Small intestine (tissue), 7 donors: ENCODE results near the gene TSPAN9. TPM values are rescaled to one million over a fixed set of nuclear protein-coding genes. Genes with fewer than 3 reads are reported as not detected.

Experiments
- DNase-seq, 2 donors: peaks; one replicate each; pipeline versions ENCODE4 v3.0.0 to v3.0.0-alpha.2; 2013
- FAIRE-seq: peaks from 2 replicates; lab custom pipeline; 2012; peaks lifted over from hg19 to GRCh38; lab: Jason Lieb, UNC
- H3K27ac ChIP-seq, 3 donors: one replicate each; pipeline ENCODE4 v1.5.1; 2013; ENCODE audit warnings: low read length in 2 of 3, mild to moderate bottlenecking in 2 of 3, control low read depth in 1 of 3, inconsistent platforms in 1 of 3, low read depth in 1 of 3, moderate library complexity in 1 of 3
- H3K27me3 ChIP-seq, 3 donors: one replicate each; pipeline ENCODE4 v1.6.1; 2013; ENCODE audit warnings: low read length in 3 of 3, inconsistent platforms in 1 of 3; ENCODE audit not compliant: control insufficient read depth in 3 of 3, insufficient read depth in 3 of 3
- H3K36me3 ChIP-seq, 3 donors: one replicate each; pipeline ENCODE4 v1.6.1; 2013; ENCODE audit warnings: low read length in 3 of 3, inconsistent platforms in 1 of 3, low read depth in 1 of 3, mild to moderate bottlenecking in 1 of 3, moderate library complexity in 1 of 3; ENCODE audit not compliant: control insufficient read depth in 3 of 3, insufficient read depth in 2 of 3
- H3K4me1 ChIP-seq, 3 donors: one replicate each; pipeline ENCODE4 v1.6.1; 2013; ENCODE audit warnings: low read length in 2 of 3, inconsistent platforms in 1 of 3, low read depth in 1 of 3, mild to moderate bottlenecking in 1 of 3, moderate library complexity in 1 of 3; ENCODE audit not compliant: control insufficient read depth in 3 of 3, insufficient read depth in 2 of 3
- H3K4me3 ChIP-seq, 3 donors: one replicate each; pipeline ENCODE4 v1.5.1; 2013; ENCODE audit warnings: low read length in 3 of 3, control low read depth in 1 of 3, inconsistent platforms in 1 of 3, low read depth in 1 of 3, mild to moderate bottlenecking in 1 of 3, moderate library complexity in 1 of 3
- H3K9me3 ChIP-seq, 2 donors: one replicate each; pipeline ENCODE4 v1.6.1; 2013; ENCODE audit warnings: low read depth in 1 of 2, low read length in 1 of 2; ENCODE audit not compliant: control insufficient read depth in 2 of 2, insufficient read depth in 1 of 2
- WGBS, 3 donors: extraction: QIAGEN DNeasy Blood & Tissue Kit; methylation state at CpG; one replicate each; pipeline ENCODE4 v1.1.7; 2013; 5-methylcytosine and 5-hydroxymethylcytosine counted together
- polyA plus RNA-seq, 4 donors: library from polyadenylated mRNA; stranded (reverse) in 3 of 4; unstranded in 1 of 4; fragments of 200-250 nt in 3 of 4; fragments of 120-200 nt in 1 of 4; gene quantifications; one replicate each; pipeline versions ENCODE4 v1.2.1 to v1.2.3, GENCODE V29; 2013
- donor health status: healthy with polysubstance abuse.
- donor health status: control.
- donor health status: control.
- donor health status: Bipolar disorder and iron deficiency.
- donor health status: healthy.

The TSPAN9 gene
- polyA plus RNA-seq, 4 donors: 1.3 to 25.5 (median 12.8) TPM

DNA sequence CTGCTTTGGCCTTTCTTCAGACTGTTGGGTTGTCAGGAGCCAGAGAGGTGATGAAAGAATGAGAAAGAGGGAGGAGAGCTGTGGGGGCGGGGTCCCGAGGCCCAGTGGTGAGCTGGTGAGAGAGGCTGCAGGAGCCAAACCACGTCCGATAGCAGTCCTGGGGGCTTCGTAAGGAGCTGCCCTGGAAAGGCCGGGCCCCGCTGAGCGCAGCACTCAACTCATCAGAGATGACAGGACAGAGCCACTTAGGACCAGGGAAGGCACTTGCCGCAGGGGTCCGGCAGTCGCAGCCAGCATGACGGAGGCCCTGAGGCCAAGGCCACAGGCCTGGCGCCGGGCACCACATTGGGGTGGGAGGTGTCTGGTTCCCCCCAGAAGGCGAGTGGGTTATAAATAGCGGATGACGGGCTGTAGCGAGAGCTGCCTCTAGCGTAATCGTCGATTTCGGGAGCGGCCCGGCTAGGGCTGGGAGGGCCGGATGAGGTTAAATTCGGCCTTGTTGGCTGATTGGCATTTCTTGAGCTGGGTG, 179.0 kb downstream of the TSPAN9 start:
- no peak overlapping the region for H3K27ac ChIP-seq
- WGBS, 3 donors: 93 to 96% (median 95%) methylated on average over 25 to 26 of the region's 26 CpGs
- no peaks in the 10 kb centered on the region for H3K9me3 ChIP-seq
- H3K36me3 ChIP-seq: no peaks in the 10 kb centered on the region
- FAIRE-seq (no peak), DNase-seq (no peak)
- H3K4me1 ChIP-seq: peaks cover 0 to 9% (median 0%) of the 10 kb centered on the region in 3 donors
- no peaks in the 10 kb centered on the region for H3K27me3 ChIP-seq
- H3K4me3 ChIP-seq: no peak overlapping the region

DNA sequence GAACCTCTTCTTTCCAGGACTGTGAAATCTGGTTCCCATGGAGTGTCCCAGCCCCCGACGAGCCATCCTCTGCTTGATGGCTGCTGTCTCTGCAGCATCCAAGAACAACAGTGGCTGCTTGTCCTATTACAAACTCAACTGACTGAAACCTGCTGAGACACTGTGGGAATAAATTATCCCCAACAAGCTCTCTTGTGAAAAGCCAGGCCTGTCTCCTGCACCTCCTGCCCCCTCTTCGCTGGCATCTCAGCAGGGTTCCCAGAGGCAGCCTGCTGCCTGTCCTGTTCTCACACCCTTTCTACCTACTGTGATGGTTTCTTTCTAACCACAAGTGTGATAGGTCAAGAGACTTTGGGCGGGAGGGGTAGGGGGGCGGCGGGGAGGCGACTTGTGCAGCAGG, 180.2 kb downstream of the TSPAN9 start:
- H3K9me3 ChIP-seq: no peaks in the 10 kb centered on the region
- no peaks in the 10 kb centered on the region for H3K27me3 ChIP-seq
- no peak overlapping the region for H3K27ac ChIP-seq
- no peak for DNase-seq
- H3K4me1 ChIP-seq: peaks cover 0 to 4% (median 0%) of the 10 kb centered on the region in 3 donors
- no peaks in the 10 kb centered on the region for H3K36me3 ChIP-seq
- no peak overlapping the region for H3K4me3 ChIP-seq
- no peak for FAIRE-seq
- WGBS, 3 donors: 77 to 92% (median 81%) methylated on average over 7 of the region's 7 CpGs

DNA sequence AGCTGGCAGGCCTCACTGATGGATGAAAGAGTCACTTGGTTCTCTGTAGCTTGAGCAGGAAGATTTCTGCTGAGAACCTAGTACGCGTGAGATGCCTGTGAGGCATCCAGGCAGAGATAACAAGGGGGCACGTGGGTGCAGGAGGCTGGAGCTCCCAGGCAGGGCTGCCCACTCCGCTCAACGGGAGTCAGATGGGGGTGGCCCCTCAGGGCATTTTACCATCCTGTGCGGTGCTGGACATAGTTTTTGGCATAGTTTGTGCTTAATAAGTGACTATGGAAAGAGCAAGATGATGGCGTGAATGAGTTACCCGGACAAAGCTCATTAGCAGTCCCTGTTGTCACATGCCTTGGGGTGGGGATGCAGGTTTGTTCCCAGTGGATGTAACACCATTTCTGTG, 182.8 kb downstream of the TSPAN9 start:
- Histone ChIP-seq H3K9me3 (no peaks in the 10 kb centered on the region), H3K27ac (no peak overlapping the region), H3K4me3 (no peak overlapping the region), H3K27me3 (no peaks in the 10 kb centered on the region), H3K4me1 (no peaks in the 10 kb centered on the region), H3K36me3 (peaks cover 0 to 2% (median 0%) of the 10 kb centered on the region in 3 donors)
- FAIRE-seq (no peak), DNase-seq (no peak)
- 86 to 92% (median 87%) methylated on average over 8 of the region's 8 CpGs for WGBS, 3 donors

DNA sequence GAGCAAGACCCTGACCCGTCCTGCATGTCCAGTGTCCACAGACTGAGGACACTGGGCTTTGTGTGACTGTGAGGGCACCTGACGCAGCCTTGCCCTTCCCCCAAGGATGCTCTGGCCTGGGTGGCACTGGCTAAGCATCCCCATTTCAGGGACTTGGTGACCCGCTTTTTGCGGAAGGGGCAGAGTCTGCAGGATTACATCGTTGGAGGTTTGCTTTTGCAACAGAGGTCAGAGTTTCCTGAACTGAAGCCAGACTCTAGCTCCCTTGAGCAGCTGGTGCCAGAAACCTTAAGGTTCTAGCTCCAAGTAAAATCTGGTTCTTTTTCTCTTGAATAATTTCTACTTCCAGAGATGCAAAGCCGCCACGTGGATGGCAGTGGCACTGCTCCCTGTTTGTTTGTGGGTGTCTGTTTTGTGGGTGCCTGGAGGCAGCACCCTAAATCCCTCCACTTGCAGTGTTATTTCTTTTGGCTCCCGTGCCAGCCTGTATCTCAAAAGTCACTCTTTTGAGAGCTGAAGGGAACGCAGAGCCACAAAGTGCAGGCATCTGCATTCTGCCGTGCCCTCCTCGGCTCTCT, 184.7 kb downstream of the TSPAN9 start:
- H3K4me1 ChIP-seq: no peaks in the 10 kb centered on the region
- 28 to 57% (median 52%) methylated on average over 11 of the region's 11 CpGs for WGBS, 3 donors
- no peak overlapping the region for H3K27ac ChIP-seq
- no peak overlapping the region for H3K4me3 ChIP-seq
- peaks cover 0 to 2% (median 0%) of the 10 kb centered on the region in 3 donors for H3K36me3 ChIP-seq
- H3K9me3 ChIP-seq: no peaks in the 10 kb centered on the region
- H3K27me3 ChIP-seq: no peaks in the 10 kb centered on the region
- DNase-seq: no peak
- no peak for FAIRE-seq

DNA sequence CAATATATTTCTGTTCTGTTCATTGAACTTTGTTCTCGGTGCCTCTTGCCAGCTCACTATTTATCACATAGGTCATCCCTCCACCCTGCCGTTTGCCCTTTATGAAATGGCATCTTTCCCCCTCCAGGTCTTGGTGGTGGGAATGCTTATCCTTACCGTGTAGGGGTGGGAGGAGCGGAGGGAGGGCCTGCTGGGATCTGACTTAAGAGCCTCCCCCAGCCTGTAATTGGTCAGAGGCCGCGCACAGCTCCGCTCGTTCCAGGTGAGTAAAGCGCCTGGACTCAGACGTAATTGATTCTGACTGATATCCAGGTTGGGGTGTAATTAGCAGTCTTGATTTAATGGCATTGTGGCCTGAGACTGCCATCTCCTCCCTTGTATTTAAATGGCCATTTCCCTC, 185.3 kb downstream of the TSPAN9 start:
- WGBS, 3 donors: 49 to 72% (median 72%) methylated on average over 10 of the region's 10 CpGs
- Histone ChIP-seq H3K36me3 (peaks cover 0 to 4% (median 0%) of the 10 kb centered on the region in 3 donors), H3K27me3 (no peaks in the 10 kb centered on the region), H3K27ac (no peak overlapping the region), H3K4me1 (no peaks in the 10 kb centered on the region), H3K9me3 (no peaks in the 10 kb centered on the region), H3K4me3 (no peak overlapping the region)
- DNase-seq (no peak), FAIRE-seq (no peak)

DNA sequence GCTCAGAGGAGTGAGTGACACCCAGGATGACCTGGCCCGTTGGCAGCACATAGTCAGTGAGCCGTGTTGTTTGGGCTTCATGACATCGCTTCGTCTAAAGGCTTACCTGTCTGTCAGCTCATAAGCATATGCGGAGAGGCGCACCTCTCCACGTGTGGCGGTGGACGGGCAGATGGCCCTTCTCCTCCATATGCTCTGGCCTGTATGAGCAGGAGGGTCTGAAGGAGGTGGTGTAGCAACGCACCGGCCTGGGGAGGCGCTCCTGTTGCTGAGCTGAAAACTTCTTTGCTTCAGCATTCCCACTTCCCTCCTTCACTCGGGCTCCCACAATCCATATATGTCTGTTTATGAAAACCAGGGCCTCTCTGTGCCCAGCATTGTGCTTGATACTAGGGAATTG, 186.1 kb downstream of the TSPAN9 start:
- DNase-seq (no peak), FAIRE-seq (no peak)
- Histone ChIP-seq H3K9me3 (no peaks in the 10 kb centered on the region), H3K36me3 (peaks cover 0 to 4% (median 0%) of the 10 kb centered on the region in 3 donors), H3K4me1 (no peaks in the 10 kb centered on the region), H3K27ac (no peak overlapping the region), H3K4me3 (no peak overlapping the region), H3K27me3 (no peaks in the 10 kb centered on the region)
- WGBS, 3 donors: 88 to 92% (median 88%) methylated on average over 13 of the region's 13 CpGs

DNA sequence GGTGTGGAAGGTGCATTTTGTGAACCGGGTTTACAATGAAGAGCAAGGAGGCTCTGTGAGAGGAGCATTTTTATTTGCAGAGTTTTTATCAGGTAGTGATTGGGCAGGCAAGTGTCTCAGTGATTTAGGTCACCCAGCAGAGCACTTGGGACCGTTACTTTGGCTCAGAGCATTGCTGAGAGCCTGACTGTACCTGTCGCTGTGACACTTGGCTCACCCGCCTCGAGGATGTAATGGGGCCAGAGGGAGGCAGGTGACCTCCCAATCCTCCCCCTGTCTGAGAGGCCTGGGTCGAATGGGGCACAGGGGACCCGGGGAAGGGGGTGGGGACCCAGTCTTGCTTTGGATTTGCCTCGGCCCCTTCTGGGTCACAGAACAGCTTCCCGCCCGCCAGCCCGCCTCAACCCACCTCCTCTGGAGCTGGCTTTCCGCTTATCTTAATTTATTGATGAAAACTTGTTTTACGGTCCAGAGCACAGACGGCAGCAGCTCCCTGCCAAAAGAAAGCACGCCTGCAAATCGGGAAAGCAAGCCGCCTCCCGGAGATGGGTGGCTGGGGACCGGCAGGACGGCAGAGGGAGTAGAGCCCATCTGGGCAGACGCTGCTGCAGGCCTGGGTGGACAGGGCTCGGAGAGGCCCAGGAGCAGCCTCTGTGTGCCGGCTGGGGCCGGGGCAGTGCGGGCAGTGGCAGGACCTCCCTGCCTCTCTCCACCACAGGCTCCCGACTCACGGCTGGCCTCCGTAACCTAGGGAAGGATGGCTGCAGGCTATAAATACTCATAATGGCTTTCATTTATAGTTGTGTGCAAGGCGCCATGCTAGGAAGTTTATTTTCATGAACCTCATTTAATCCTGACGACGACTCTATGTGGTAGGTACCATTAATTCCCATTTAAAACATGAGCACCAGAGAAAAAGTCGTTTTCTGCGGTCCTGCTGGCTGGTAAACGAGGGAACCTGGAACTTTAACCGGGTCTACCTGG, 187.1 kb downstream of the TSPAN9 start:
- Histone ChIP-seq H3K27me3 (no peaks in the 10 kb centered on the region), H3K9me3 (no peaks in the 10 kb centered on the region), H3K4me3 (no peak overlapping the region), H3K27ac (no peak overlapping the region), H3K36me3 (peaks cover 0 to 4% (median 0%) of the 10 kb centered on the region in 3 donors), H3K4me1 (no peaks in the 10 kb centered on the region)
- DNase-seq (no peak), FAIRE-seq (no peak)
- WGBS, 3 donors: 84 to 87% (median 85%) methylated on average over 35 of the region's 35 CpGs

DNA sequence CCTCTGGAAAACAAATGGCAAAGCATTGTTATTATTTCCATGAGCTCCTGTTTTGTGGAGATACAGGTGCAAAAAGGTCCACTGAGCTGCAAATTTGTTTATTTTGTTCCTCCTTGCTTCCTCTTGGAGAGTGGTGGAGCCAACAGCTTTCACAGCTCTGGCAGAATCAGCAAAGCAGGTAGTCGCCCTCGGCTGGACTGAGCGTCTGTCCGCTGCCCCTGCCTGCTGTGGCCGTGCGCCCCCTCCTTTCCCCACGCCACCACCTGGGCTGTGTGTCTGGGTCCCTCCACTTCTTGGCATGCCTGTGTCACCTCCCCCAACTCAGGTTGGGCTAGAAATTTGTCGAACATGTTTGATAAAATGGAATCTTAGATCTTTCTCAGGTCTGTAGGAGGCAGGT, 188.2 kb downstream of the TSPAN9 start:
- DNase-seq (no peak), FAIRE-seq (no peak)
- Histone ChIP-seq H3K27me3 (no peaks in the 10 kb centered on the region), H3K27ac (no peak overlapping the region), H3K4me1 (no peaks in the 10 kb centered on the region), H3K4me3 (no peak overlapping the region), H3K36me3 (peaks cover 0 to 4% (median 0%) of the 10 kb centered on the region in 3 donors), H3K9me3 (no peaks in the 10 kb centered on the region)
- WGBS, 3 donors: 88 to 94% (median 93%) methylated on average over 8 of the region's 8 CpGs
